ENCODE measurements around the gene IGF2BP3.

The IGF2BP3 gene

DNA sequence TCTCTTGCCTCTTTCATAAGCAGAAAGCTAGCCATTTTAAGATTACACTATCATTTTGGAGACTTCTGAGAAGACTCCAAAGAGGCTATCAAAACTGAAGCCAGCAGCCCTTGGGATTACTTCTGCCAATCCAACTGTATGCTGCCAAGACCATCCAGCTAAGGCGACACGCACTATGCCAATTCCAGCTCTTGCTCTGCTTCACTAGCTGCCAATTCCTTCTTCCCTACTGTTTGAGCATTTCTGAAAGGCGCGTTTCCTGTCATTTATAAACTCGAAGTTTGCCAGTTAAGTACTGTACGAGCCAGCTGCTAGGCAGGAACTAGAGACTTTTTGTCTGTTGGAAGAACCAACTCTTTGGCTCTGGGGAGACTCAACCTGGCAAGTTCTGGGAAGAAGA is 134.7 kb downstream of the IGF2BP3 start:
- no peak for ATAC-seq
- no peak for TF ChIP-seq CSDC2 (CRISPR knock-in tag; IDR thresholded peaks at IDR 0.05)
- no peak for TF ChIP-seq RARB (CRISPR knock-in tag; IDR thresholded peaks at IDR 0.05)
- TF ChIP-seq, protein P1, sequence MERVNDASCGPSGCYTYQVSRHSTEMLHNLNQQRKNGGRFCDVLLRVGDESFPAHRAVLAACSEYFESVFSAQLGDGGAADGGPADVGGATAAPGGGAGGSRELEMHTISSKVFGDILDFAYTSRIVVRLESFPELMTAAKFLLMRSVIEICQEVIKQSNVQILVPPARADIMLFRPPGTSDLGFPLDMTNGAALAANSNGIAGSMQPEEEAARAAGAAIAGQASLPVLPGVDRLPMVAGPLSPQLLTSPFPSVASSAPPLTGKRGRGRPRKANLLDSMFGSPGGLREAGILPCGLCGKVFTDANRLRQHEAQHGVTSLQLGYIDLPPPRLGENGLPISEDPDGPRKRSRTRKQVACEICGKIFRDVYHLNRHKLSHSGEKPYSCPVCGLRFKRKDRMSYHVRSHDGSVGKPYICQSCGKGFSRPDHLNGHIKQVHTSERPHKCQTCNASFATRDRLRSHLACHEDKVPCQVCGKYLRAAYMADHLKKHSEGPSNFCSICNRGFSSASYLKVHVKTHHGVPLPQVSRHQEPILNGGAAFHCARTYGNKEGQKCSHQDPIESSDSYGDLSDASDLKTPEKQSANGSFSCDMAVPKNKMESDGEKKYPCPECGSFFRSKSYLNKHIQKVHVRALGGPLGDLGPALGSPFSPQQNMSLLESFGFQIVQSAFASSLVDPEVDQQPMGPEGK (CRISPR knock-in tag; IDR thresholded peaks at IDR 0.05; ENCODE audit: borderline replicate concordance) = no peak
- TF ChIP-seq, protein P2, sequence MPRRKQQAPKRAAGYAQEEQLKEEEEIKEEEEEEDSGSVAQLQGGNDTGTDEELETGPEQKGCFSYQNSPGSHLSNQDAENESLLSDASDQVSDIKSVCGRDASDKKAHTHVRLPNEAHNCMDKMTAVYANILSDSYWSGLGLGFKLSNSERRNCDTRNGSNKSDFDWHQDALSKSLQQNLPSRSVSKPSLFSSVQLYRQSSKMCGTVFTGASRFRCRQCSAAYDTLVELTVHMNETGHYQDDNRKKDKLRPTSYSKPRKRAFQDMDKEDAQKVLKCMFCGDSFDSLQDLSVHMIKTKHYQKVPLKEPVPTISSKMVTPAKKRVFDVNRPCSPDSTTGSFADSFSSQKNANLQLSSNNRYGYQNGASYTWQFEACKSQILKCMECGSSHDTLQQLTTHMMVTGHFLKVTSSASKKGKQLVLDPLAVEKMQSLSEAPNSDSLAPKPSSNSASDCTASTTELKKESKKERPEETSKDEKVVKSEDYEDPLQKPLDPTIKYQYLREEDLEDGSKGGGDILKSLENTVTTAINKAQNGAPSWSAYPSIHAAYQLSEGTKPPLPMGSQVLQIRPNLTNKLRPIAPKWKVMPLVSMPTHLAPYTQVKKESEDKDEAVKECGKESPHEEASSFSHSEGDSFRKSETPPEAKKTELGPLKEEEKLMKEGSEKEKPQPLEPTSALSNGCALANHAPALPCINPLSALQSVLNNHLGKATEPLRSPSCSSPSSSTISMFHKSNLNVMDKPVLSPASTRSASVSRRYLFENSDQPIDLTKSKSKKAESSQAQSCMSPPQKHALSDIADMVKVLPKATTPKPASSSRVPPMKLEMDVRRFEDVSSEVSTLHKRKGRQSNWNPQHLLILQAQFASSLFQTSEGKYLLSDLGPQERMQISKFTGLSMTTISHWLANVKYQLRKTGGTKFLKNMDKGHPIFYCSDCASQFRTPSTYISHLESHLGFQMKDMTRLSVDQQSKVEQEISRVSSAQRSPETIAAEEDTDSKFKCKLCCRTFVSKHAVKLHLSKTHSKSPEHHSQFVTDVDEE (CRISPR knock-in tag; IDR thresholded peaks at IDR 0.05) = no peak
- no peak for TF ChIP-seq ZNF565 (CRISPR knock-in tag; conservative IDR thresholded peaks at IDR 0.05; ENCODE audit: low read depth)
- no peak for TF ChIP-seq OSR1 (CRISPR knock-in tag; IDR thresholded peaks at IDR 0.05)
- TF ChIP-seq ISL1 (CRISPR knock-in tag; IDR thresholded peaks at IDR 0.05) = no peak
- TF ChIP-seq, protein P3, sequence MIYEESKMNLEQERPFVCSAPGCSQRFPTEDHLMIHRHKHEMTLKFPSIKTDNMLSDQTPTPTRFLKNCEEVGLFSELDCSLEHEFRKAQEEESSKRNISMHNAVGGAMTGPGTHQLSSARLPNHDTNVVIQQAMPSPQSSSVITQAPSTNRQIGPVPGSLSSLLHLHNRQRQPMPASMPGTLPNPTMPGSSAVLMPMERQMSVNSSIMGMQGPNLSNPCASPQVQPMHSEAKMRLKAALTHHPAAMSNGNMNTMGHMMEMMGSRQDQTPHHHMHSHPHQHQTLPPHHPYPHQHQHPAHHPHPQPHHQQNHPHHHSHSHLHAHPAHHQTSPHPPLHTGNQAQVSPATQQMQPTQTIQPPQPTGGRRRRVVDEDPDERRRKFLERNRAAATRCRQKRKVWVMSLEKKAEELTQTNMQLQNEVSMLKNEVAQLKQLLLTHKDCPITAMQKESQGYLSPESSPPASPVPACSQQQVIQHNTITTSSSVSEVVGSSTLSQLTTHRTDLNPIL (CRISPR knock-in tag; IDR thresholded peaks at IDR 0.05; ENCODE audit: low read depth) = no peak
- TF ChIP-seq BACH2 (CRISPR knock-in tag; IDR thresholded peaks at IDR 0.05; ENCODE audit: borderline replicate concordance) = no peak
- no peak for TF ChIP-seq TOX (CRISPR knock-in tag; IDR thresholded peaks at IDR 0.05; ENCODE audit: borderline replicate concordance)
- no peak for TF ChIP-seq ESRRG (CRISPR knock-in tag; IDR thresholded peaks at IDR 0.05)
- TF ChIP-seq ZFP3 (CRISPR knock-in tag; IDR thresholded peaks at IDR 0.05) = no peak
- TF ChIP-seq, protein P4, sequence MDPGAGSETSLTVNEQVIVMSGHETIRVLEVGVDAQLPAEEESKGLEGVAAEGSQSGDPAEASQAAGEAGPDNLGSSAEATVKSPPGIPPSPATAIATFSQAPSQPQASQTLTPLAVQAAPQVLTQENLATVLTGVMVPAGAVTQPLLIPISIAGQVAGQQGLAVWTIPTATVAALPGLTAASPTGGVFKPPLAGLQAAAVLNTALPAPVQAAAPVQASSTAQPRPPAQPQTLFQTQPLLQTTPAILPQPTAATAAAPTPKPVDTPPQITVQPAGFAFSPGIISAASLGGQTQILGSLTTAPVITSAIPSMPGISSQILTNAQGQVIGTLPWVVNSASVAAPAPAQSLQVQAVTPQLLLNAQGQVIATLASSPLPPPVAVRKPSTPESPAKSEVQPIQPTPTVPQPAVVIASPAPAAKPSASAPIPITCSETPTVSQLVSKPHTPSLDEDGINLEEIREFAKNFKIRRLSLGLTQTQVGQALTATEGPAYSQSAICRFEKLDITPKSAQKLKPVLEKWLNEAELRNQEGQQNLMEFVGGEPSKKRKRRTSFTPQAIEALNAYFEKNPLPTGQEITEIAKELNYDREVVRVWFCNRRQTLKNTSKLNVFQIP (CRISPR knock-in tag; IDR thresholded peaks at IDR 0.05; ENCODE audit: borderline replicate concordance, low read depth) = no peak
- no peak for TF ChIP-seq PPARA (CRISPR knock-in tag; IDR thresholded peaks at IDR 0.05; ENCODE audit: borderline replicate concordance)
- no peak for TF ChIP-seq GLIS3 (CRISPR knock-in tag; IDR thresholded peaks at IDR 0.05)
- TF ChIP-seq ZFP30 (CRISPR knock-in tag; IDR thresholded peaks at IDR 0.05) = no peak
- TF ChIP-seq TCF4 (CRISPR knock-in tag; IDR thresholded peaks at IDR 0.05; ENCODE audit: borderline replicate concordance) = no peak
- TF ChIP-seq, protein P5, sequence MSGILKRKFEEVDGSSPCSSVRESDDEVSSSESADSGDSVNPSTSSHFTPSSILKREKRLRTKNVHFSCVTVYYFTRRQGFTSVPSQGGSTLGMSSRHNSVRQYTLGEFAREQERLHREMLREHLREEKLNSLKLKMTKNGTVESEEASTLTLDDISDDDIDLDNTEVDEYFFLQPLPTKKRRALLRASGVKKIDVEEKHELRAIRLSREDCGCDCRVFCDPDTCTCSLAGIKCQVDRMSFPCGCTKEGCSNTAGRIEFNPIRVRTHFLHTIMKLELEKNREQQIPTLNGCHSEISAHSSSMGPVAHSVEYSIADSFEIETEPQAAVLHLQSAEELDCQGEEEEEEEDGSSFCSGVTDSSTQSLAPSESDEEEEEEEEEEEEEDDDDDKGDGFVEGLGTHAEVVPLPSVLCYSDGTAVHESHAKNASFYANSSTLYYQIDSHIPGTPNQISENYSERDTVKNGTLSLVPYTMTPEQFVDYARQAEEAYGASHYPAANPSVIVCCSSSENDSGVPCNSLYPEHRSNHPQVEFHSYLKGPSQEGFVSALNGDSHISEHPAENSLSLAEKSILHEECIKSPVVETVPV (CRISPR knock-in tag; IDR thresholded peaks at IDR 0.05) = no peak
- no peak for TF ChIP-seq ZNF70 (CRISPR knock-in tag; IDR thresholded peaks at IDR 0.05)

DNA sequence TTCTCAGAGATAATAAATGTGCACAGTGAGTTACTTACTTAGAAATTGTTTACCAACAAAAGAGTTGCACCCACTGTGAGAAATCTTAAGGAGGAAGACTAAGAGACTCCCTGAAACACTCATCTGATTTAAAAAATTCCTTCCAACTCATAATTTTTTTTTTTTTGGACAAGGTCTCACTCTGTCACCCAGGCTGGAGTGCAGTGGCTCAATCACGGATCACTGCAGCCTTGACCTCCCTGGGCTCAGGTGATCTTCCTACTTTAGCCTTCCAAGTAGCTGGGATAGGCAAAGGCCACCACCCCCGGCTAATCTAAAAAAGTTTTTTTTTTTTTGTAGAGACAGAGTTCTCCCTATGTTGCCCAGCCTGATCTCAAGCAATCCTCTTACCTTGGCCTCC is 135.2 kb downstream of the IGF2BP3 start:
- TF ChIP-seq, protein P5 (CRISPR knock-in tag; IDR thresholded peaks at IDR 0.05) = no peak
- ATAC-seq = no peak

DNA sequence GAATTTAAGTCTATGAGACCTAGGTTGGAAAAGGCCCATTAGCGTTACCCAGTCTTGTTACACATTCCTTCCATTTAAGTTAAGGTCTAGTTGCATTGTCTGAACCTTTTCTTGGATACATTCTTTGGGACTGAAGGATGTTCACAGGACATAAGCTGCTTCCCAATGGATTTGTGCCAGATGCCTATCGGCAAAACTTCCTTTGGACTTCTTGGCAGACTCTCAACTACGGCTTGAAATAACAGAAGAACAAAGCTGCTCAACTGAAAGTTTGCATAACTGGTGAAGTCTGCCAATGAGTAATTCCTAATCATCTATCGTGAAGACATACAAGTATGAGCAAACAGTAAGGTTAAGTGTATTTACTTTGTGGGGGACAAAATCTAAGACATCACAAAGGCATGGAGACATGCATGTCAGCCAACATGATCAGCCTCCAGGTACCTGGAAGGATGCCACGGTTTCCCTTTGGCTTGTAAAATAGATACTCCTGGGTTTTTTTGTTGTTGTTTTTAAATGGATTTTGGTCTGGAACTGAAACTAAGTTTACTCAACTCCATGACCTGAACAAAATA is 135.7 kb downstream of the IGF2BP3 start:
- peak; percentile 78 for ATAC-seq
- TF ChIP-seq, protein P3 (CRISPR knock-in tag; IDR thresholded peaks at IDR 0.05; ENCODE audit: low read depth) = peak; percentile 88
- TF ChIP-seq ARNTL (CRISPR knock-in tag; IDR thresholded peaks at IDR 0.05; ENCODE audit: borderline replicate concordance, low read depth) (no peak), ISL1 (CRISPR knock-in tag; IDR thresholded peaks at IDR 0.05) (peak; percentile 97), TOX (CRISPR knock-in tag; IDR thresholded peaks at IDR 0.05; ENCODE audit: borderline replicate concordance) (peak; percentile 45; the same call in 1 of the 2 replicates), BACH2 (CRISPR knock-in tag; IDR thresholded peaks at IDR 0.05; ENCODE audit: borderline replicate concordance) (no peak), RARB (CRISPR knock-in tag; IDR thresholded peaks at IDR 0.05) (no peak), CSDC2 (CRISPR knock-in tag; IDR thresholded peaks at IDR 0.05) (0 out of 2 replicates have a peak, but pooled peaks have one; percentile 61), ZC3H10 (CRISPR knock-in tag; IDR thresholded peaks at IDR 0.05) (peak; percentile 42; the same call in 1 of the 2 replicates)
- TF ChIP-seq, protein P1 (CRISPR knock-in tag; IDR thresholded peaks at IDR 0.05; ENCODE audit: borderline replicate concordance) = peak; percentile 52; the same call in 1 of the 2 replicates
- TF ChIP-seq, protein P5 (CRISPR knock-in tag; IDR thresholded peaks at IDR 0.05) = peak; percentile 70

Measured in SK-N-SH treated with all-trans-retinoic acid at 6 μM for 48 hours (cell line).